GM12878 (cell line): Measurements from ENCODE around the gene LSM6. TPM values are rescaled to one million over a fixed set of nuclear protein-coding genes. Genes with fewer than 3 reads are reported as not detected.

Experiments
- ATF7 ChIP-seq: fragments of 450-650 bp; IDR thresholded peaks from 2 replicates; pipeline ENCODE4 v1.6.1; 2016; ENCODE audit warnings: low read depth, mild to moderate bottlenecking
- CBFB ChIP-seq: IDR thresholded peaks from 2 replicates; pipeline ENCODE4 v1.6.1; 2016; ENCODE audit warnings: antibody characterized with exemption, low read depth
- CHD4 ChIP-seq: fragments of 200-600 bp; sonication (generic); IDR thresholded peaks from 2 replicates; pipeline ENCODE4 v1.6.1; 2016; ENCODE audit warnings: mild to moderate bottlenecking
- CREM ChIP-seq: IDR thresholded peaks from 2 replicates; pipeline ENCODE4 v1.6.1; 2014; ENCODE audit warnings: antibody characterized with exemption, low read depth
- HCFC1 ChIP-seq: fragments of 150-350 bp; IDR thresholded peaks from 2 replicates; pipeline ENCODE4 v1.6.1; 2014; ENCODE audit warnings: low read length
- HDAC6 ChIP-seq: fragments of 200-600 bp; sonication (generic); IDR thresholded peaks from one replicate; pipeline ENCODE4 v1.8.0; 2017; ENCODE audit warnings: antibody characterized with exemption; ENCODE audit not compliant: unreplicated experiment
- KLF5 ChIP-seq: fragments of 450-650 bp; IDR thresholded peaks from 2 replicates; pipeline ENCODE4 v1.6.1; 2014; ENCODE audit warnings: mild to moderate bottlenecking; ENCODE audit not compliant: partially characterized antibody
- NBN ChIP-seq: fragments of 450-650 bp; IDR thresholded peaks from 2 replicates; pipeline ENCODE4 v1.6.1; 2016
- NFIC ChIP-seq: IDR thresholded peaks from 2 replicates; pipeline ENCODE4 v1.6.1; 2012; ENCODE audit warnings: low read depth, mild to moderate bottlenecking, inconsistent platforms, low read length, moderate library complexity
- NFYB ChIP-seq: IDR thresholded peaks from 2 replicates; pipeline ENCODE4 v1.6.1; 2011; ENCODE audit warnings: low read depth, mild to moderate bottlenecking, low read length, improper control_type of control experiment, moderate library complexity; ENCODE audit not compliant: insufficient read depth
- NR2F1 ChIP-seq: fragments of 450-650 bp; conservative IDR thresholded peaks from 2 replicates; pipeline ENCODE4 v1.6.1; 2017; ENCODE audit warnings: mild to moderate bottlenecking
- POLR2A ChIP-seq: IDR thresholded peaks from 2 replicates; pipeline ENCODE4 v1.6.1; 2011; ENCODE audit warnings: low read depth, mild to moderate bottlenecking, low read length
- POLR2AphosphoS5 ChIP-seq: IDR thresholded peaks from 2 replicates; pipeline ENCODE4 v1.6.1; 2011; ENCODE audit warnings: mild to moderate bottlenecking, low read length, inconsistent platforms
- POU2F2 ChIP-seq: IDR thresholded peaks from 3 replicates; pipeline ENCODE4 v1.6.1; 2011; ENCODE audit warnings: low read depth, mild to moderate bottlenecking, low read length, borderline replicate concordance
- RAD51 ChIP-seq: fragments of 450-650 bp; IDR thresholded peaks from 2 replicates; pipeline ENCODE4 v1.6.1; 2016; ENCODE audit warnings: moderate library complexity, mild to moderate bottlenecking, inconsistent platforms
- RBBP5 ChIP-seq: fragments of 200-600 bp; sonication (generic); conservative IDR thresholded peaks from 2 replicates; pipeline ENCODE4 v1.6.1; 2016
- RFX5 ChIP-seq: IDR thresholded peaks from 2 replicates; pipeline ENCODE4 v1.6.1; 2011; ENCODE audit warnings: low read depth, low read length, improper control_type of control experiment
- SIX5 ChIP-seq: IDR thresholded peaks from 2 replicates; pipeline ENCODE4 v1.6.1; 2011; ENCODE audit warnings: mild to moderate bottlenecking, low read depth, low read length, moderate library complexity; ENCODE audit not compliant: severe bottlenecking
- SMARCA5 ChIP-seq: fragments of 450-650 bp; IDR thresholded peaks from 2 replicates; pipeline ENCODE4 v1.6.1; 2017; ENCODE audit warnings: mild to moderate bottlenecking
- SUZ12 ChIP-seq: fragments of 200-600 bp; sonication (generic); IDR thresholded peaks from one replicate; pipeline ENCODE4 v1.6.1; 2018; ENCODE audit warnings: antibody characterized with exemption, mild to moderate bottlenecking; ENCODE audit not compliant: unreplicated experiment
- WRNIP1 ChIP-seq: IDR thresholded peaks from 2 replicates; pipeline ENCODE4 v1.6.1; 2011; ENCODE audit warnings: low read depth, low read length, improper control_type of control experiment, borderline replicate concordance
- ZNF207 ChIP-seq: fragments of 450-650 bp; IDR thresholded peaks from 2 replicates; pipeline ENCODE4 v1.6.1; 2014; ENCODE audit warnings: antibody characterized with exemption, mild to moderate bottlenecking, borderline replicate concordance
- polyA plus RNA-seq, 11 experiments: library from polyadenylated mRNA; depleted of rRNA in 4 of 11; unstranded in 6 of 11; stranded (reverse) in 5 of 11; fragments of >200 nt; fragmentation: Nextera tagmentation in 4 of 11; fragmentation: Illumina TruSeq in 1 of 11; extraction: Ambion mirVana in 4 of 11; extraction: Trizol in 1 of 11; gene quantifications; 1 replicate in 1 of 11; 2 replicates in 10 of 11; pipeline versions ENCODE4 v1.2.1 to v1.2.3, GENCODE V29; 2011 to 2016; ENCODE audit warnings: inconsistent platforms in 2 of 11, missing spikeins in 2 of 11, low read depth in 1 of 11
- total RNA-seq, 4 experiments: library from RNA; depleted of rRNA in 3 of 4; stranded (reverse); fragments of >200 nt in 3 of 4; fragmentation: Illumina TruSeq in 1 of 4; extraction: Trizol in 1 of 4; gene quantifications; 2 replicates each; pipeline versions ENCODE4 v1.2.1 to v1.2.3, GENCODE V29; 2013 to 2021
- TF ChIP-seq, protein P1 (sequence below): fragments of 450-650 bp; IDR thresholded peaks from 2 replicates; pipeline ENCODE4 v1.6.1; 2018; ENCODE audit warnings: mild to moderate bottlenecking, low read depth, moderate library complexity; ENCODE audit not compliant: partially characterized antibody
- TF ChIP-seq, protein P2 (sequence below): fragments of 450-650 bp; IDR thresholded peaks from 2 replicates; pipeline ENCODE4 v1.6.1; 2017; ENCODE audit warnings: antibody characterized with exemption, mild to moderate bottlenecking, moderate library complexity
- TF ChIP-seq, protein P3 (sequence below): IDR thresholded peaks from 2 replicates; pipeline ENCODE4 v1.6.1; 2011; ENCODE audit warnings: borderline replicate concordance, low read depth, mild to moderate bottlenecking, moderate library complexity, low read length; ENCODE audit not compliant: insufficient read depth, poor library complexity, severe bottlenecking

The LSM6 gene
- total and polyA plus RNA-seq, 10 of the 15 experiments (the other 5 are each of a cell fraction or from before 2014, with no cell fraction given), result 68.0 to 282 (median 229) TPM

DNA sequence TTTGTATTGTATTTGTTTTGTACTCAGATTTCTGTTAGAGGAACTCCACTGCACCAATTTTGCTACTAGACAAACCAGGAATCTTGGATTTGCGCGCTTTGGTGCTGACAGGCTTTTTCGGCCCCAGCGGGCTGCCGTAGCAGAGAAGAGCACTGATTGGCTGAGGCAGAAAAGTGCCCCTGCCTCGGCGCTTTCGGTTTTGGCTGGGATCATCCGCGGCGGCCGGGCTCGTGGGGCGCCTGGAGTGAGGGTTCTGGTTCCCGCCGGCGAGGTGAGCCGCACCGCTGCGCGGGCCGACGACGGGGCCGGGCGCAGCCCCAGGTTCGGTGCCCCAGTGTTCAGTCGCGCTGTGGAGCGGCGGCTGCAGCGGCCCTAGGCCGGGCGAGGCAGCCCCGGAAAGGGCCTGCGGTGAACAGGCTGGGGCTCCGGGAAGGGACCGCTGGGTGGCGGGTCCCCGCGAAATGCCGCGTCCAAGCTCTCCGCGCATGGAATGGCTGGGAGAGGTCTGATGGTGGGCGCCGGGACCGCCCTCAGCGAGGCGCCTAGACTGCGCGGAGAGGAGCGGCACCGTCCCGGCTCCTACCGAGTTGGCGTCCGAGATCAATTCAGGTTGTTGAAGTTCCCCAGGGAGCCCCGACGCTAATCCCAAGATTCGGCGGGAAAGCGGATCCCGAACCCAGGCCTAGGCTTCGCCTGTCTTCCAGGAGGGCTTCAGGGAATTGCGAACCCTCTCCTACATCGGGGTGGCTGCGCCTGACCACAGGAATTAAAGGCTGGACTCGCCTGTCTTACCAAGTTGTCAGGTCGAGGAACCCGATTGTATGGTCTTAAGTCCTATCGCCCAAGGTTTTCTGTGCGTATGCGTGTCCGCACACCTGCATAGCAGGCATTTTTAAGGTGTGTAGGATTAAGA is at the start of gene LSM6 (continued):
- TF ChIP-seq, protein P1, sequence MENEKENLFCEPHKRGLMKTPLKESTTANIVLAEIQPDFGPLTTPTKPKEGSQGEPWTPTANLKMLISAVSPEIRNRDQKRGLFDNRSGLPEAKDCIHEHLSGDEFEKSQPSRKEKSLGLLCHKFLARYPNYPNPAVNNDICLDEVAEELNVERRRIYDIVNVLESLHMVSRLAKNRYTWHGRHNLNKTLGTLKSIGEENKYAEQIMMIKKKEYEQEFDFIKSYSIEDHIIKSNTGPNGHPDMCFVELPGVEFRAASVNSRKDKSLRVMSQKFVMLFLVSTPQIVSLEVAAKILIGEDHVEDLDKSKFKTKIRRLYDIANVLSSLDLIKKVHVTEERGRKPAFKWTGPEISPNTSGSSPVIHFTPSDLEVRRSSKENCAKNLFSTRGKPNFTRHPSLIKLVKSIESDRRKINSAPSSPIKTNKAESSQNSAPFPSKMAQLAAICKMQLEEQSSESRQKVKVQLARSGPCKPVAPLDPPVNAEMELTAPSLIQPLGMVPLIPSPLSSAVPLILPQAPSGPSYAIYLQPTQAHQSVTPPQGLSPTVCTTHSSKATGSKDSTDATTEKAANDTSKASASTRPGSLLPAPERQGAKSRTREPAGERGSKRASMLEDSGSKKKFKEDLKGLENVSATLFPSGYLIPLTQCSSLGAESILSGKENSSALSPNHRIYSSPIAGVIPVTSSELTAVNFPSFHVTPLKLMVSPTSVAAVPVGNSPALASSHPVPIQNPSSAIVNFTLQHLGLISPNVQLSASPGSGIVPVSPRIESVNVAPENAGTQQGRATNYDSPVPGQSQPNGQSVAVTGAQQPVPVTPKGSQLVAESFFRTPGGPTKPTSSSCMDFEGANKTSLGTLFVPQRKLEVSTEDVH, result no peak
- no peak for TF ChIP-seq WRNIP1
- TF ChIP-seq ZNF207, result peak; percentile 46; the same call in 1 of the 2 replicates
- TF ChIP-seq POLR2AphosphoS5, result peak; percentile 80
- no peak for TF ChIP-seq CHD4
- TF ChIP-seq SUZ12, result no peak
- TF ChIP-seq POLR2A, result peak; percentile 87
- 0 out of 2 replicates have a peak, but pooled peaks have one; percentile 64 for TF ChIP-seq SMARCA5
- no peak for TF ChIP-seq KLF5
- 0 out of 2 replicates have a peak, but pooled peaks have one; percentile 50 for TF ChIP-seq NFYB
- no peak for TF ChIP-seq SIX5
- no peak for TF ChIP-seq RAD51
- peak; percentile 48; the same call in 1 of the 2 replicates for TF ChIP-seq NR2F1
- peak; percentile 33; the same call in 1 of the 2 replicates for TF ChIP-seq CREM
- TF ChIP-seq NBN, result no peak
- 0 out of 2 replicates have a peak, but pooled peaks have one; percentile 16 for TF ChIP-seq RFX5
- TF ChIP-seq, protein P2, sequence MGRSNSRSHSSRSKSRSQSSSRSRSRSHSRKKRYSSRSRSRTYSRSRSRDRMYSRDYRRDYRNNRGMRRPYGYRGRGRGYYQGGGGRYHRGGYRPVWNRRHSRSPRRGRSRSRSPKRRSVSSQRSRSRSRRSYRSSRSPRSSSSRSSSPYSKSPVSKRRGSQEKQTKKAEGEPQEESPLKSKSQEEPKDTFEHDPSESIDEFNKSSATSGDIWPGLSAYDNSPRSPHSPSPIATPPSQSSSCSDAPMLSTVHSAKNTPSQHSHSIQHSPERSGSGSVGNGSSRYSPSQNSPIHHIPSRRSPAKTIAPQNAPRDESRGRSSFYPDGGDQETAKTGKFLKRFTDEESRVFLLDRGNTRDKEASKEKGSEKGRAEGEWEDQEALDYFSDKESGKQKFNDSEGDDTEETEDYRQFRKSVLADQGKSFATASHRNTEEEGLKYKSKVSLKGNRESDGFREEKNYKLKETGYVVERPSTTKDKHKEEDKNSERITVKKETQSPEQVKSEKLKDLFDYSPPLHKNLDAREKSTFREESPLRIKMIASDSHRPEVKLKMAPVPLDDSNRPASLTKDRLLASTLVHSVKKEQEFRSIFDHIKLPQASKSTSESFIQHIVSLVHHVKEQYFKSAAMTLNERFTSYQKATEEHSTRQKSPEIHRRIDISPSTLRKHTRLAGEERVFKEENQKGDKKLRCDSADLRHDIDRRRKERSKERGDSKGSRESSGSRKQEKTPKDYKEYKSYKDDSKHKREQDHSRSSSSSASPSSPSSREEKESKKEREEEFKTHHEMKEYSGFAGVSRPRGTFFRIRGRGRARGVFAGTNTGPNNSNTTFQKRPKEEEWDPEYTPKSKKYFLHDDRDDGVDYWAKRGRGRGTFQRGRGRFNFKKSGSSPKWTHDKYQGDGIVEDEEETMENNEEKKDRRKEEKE, result no peak
- 0 out of 3 replicates have a peak, but pooled peaks have one; percentile 17 for TF ChIP-seq POU2F2
- TF ChIP-seq, protein P3, sequence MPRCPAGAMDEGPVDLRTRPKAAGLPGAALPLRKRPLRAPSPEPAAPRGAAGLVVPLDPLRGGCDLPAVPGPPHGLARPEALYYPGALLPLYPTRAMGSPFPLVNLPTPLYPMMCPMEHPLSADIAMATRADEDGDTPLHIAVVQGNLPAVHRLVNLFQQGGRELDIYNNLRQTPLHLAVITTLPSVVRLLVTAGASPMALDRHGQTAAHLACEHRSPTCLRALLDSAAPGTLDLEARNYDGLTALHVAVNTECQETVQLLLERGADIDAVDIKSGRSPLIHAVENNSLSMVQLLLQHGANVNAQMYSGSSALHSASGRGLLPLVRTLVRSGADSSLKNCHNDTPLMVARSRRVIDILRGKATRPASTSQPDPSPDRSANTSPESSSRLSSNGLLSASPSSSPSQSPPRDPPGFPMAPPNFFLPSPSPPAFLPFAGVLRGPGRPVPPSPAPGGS, result no peak
- TF ChIP-seq RBBP5, result peak; percentile 98
- peak; percentile 59 for TF ChIP-seq HCFC1
- TF ChIP-seq HDAC6, result peak; percentile 64
- TF ChIP-seq NFIC, result 0 out of 2 replicates have a peak, but pooled peaks have one; percentile 31
- no peak for TF ChIP-seq CBFB
- TF ChIP-seq ATF7, result no peak
